Measurements from ENCODE around the gene KHSRP.

DNA sequence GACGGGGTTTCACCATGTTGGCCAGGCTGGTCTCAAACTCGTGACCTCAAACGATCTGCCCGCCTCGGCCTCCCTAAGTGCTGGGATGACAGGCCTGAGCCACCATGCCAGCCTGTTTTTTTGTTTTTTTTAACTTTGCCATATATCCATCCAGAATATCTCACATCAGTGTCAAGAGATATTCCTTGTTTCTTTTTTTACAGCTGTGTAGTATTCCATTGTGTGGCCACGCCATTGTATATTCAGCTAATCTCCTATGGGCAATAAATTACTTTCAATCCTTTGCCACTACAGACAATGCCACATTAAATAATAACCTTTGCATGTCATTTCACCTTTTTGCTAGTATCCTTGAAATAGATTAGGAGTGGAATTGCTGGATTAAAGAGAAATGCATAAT is 15.3 kb downstream of the KHSRP start:
- TF ChIP-seq CTCF (IDR thresholded peaks at IDR 0.05; ENCODE audit: low read depth, low read length) (no peak), POLR2A (IDR thresholded peaks at IDR 0.05; ENCODE audit: extremely low read depth, insufficient read length) (no peak)
